Uterus (tissue), 4 donors: ENCODE measurements around the gene IL18RAP. TPM values are rescaled to one million over a fixed set of nuclear protein-coding genes. Genes with fewer than 3 reads are reported as not detected.

ENCODE experiments used
- DNase-seq, 2 donors: peaks; one replicate each; pipeline ENCODE4 v3.0.0-alpha.2; 2019 to 2020
- H3K27ac ChIP-seq, 2 donors: fragments of 200-600 bp; sonication (generic); 1 replicate in 1 of 2; 2 replicates in 1 of 2; pipeline ENCODE4 v1.5.1; 2016 to 2018
- H3K27me3 ChIP-seq, 2 donors: fragments of 200-600 bp; sonication (generic); one replicate each; pipeline ENCODE4 v1.5.1; 2018 to 2019; ENCODE audit warnings: control low read depth in 1 of 2
- H3K36me3 ChIP-seq, 2 donors: fragments of 200-600 bp; sonication (generic); one replicate each; pipeline ENCODE4 v1.5.1; 2019; ENCODE audit warnings: control low read depth in 1 of 2
- H3K4me1 ChIP-seq, 2 donors: fragments of 200-600 bp; sonication (generic); one replicate each; pipeline ENCODE4 v1.5.1; 2018 to 2019; ENCODE audit warnings: control low read depth in 1 of 2
- H3K4me3 ChIP-seq, 2 donors: fragments of 200-600 bp; sonication (generic); 1 replicate in 1 of 2; 2 replicates in 1 of 2; pipeline ENCODE4 v1.5.1; 2018 to 2019; ENCODE audit warnings: mild to moderate bottlenecking in 1 of 2
- H3K9me3 ChIP-seq, 2 donors: fragments of 200-600 bp; sonication (generic); one replicate each; pipeline ENCODE4 v1.5.1; 2019; ENCODE audit warnings: control low read depth in 1 of 2
- CTCF ChIP-seq, 4 experiments: fragments of 200-600 bp in 2 of 4; fragments of 450-650 bp in 2 of 4; sonication (generic) in 2 of 4; IDR thresholded peaks; one replicate each; pipeline ENCODE4 v1.5.1; 2016 to 2019; ENCODE audit warnings: antibody characterized with exemption in 4 of 4, mild to moderate bottlenecking in 2 of 4, moderate library complexity in 1 of 4
- POLR2A ChIP-seq, 2 donors: fragments of 450-650 bp; IDR thresholded peaks; one replicate each; pipeline ENCODE4 v1.6.1; 2016; ENCODE audit warnings: antibody characterized with exemption in 2 of 2, mild to moderate bottlenecking in 1 of 2, moderate library complexity in 1 of 2
- intact Hi-C: fragments of 100-400 bp; cut with DNase I; formaldehyde crosslinking; loops from one replicate; pipeline ENCODE4 v1.15.1; 2023; ENCODE audit warnings: low total_unique reads
- total RNA-seq, 4 donors: library from RNA; depleted of rRNA in 3 of 4; stranded (reverse); fragments of >200 nt in 3 of 4; gene quantifications; one replicate each; pipeline versions ENCODE4 v1.1.0 to v1.2.4, GENCODE V29; 2014 to 2023
- donor health status: DM: yes; HTN: yes; CAD: no.

IL18RAP gene
- total RNA-seq, 4 donors from 2014 or later, result 0.29 to 1.9 (median 0.76) TPM

- TF ChIP-seq POLR2A (IDR thresholded peaks at IDR 0.05) (no peak), CTCF (IDR thresholded peaks at IDR 0.05) (peak; percentile 39 to 56 (median 48))
- Histone ChIP-seq H3K27me3 (no peaks in the 10 kb centered on the region), H3K4me3 (no peak overlapping the region), H3K4me1 (no peaks in the 10 kb centered on the region), H3K36me3 (no peaks in the 10 kb centered on the region), H3K9me3 (no peaks in the 10 kb centered on the region), H3K27ac (no peak overlapping the region)
- intact Hi-C loops, result no loop called here
- no peak for DNase-seq
Measured at GRCh38 chr2:102442967-102443828, 20.2 kb downstream of the IL18RAP start.

GRCh38 chr2:102444233-102444632 is 21.3 kb downstream of the IL18RAP start:
- no peaks in the 10 kb centered on the region for H3K36me3 ChIP-seq
- intact Hi-C loops, result no loop called here
- TF ChIP-seq CTCF (IDR thresholded peaks at IDR 0.05) (no peak), POLR2A (IDR thresholded peaks at IDR 0.05) (no peak)
- H3K27me3 ChIP-seq, result no peaks in the 10 kb centered on the region
- no peak overlapping the region for H3K4me3 ChIP-seq
- no peaks in the 10 kb centered on the region for H3K4me1 ChIP-seq
- H3K27ac ChIP-seq, result no peak overlapping the region
- DNase-seq, result no peak
- H3K9me3 ChIP-seq, result no peaks in the 10 kb centered on the region

GRCh38 chr2:102446936-102447335 is 24.0 kb downstream of the IL18RAP start:
- no peak for DNase-seq
- Histone ChIP-seq H3K27me3 (no peaks in the 10 kb centered on the region), H3K27ac (no peak overlapping the region), H3K4me3 (no peak overlapping the region), H3K4me1 (no peaks in the 10 kb centered on the region), H3K9me3 (no peaks in the 10 kb centered on the region), H3K36me3 (no peaks in the 10 kb centered on the region)
- intact Hi-C loops, result no loop called here
- TF ChIP-seq CTCF (IDR thresholded peaks at IDR 0.05) (no peak), POLR2A (IDR thresholded peaks at IDR 0.05) (no peak)

GRCh38 chr2:102449370-102449974 is 26.5 kb downstream of the IL18RAP start:
- intact Hi-C loops, result no loop called here
- Histone ChIP-seq H3K4me3 (no peak overlapping the region), H3K27ac (no peak overlapping the region), H3K9me3 (no peaks in the 10 kb centered on the region), H3K36me3 (no peaks in the 10 kb centered on the region), H3K27me3 (no peaks in the 10 kb centered on the region), H3K4me1 (no peaks in the 10 kb centered on the region)
- peak in 1 of 2 donors; percentile 27 for DNase-seq
- TF ChIP-seq CTCF (IDR thresholded peaks at IDR 0.05) (peak; percentile 24 to 55 (median 42)), POLR2A (IDR thresholded peaks at IDR 0.05) (no peak)

GRCh38 chr2:102451968-102452367 is 29.0 kb downstream of the IL18RAP start:
- TF ChIP-seq POLR2A (IDR thresholded peaks at IDR 0.05) (no peak), CTCF (IDR thresholded peaks at IDR 0.05) (no peak)
- Histone ChIP-seq H3K9me3 (no peaks in the 10 kb centered on the region), H3K4me1 (no peaks in the 10 kb centered on the region), H3K4me3 (no peak overlapping the region), H3K27me3 (no peaks in the 10 kb centered on the region), H3K36me3 (no peaks in the 10 kb centered on the region), H3K27ac (no peak overlapping the region)
- intact Hi-C loops, result loop anchor here (10.0 kb wide), 1 partner anchor 607 kb away; no protein-coding TSS in a partner anchor
- DNase-seq, result no peak
